ENCODE data around the gene PI4KB. TPM values are rescaled to one million over a fixed set of nuclear protein-coding genes. Genes with fewer than 3 reads are reported as not detected.
A peak's percentile ranks its signal among the peaks of the same experiment; 100 is the strongest.
"Not testable (repeated sequence)": the region's sequence is repeated elsewhere in the genome, so short reads cannot be mapped to it uniquely, and the experiment has no call there.

The PI4KB gene
- 40.7 and 52.2 TPM in 2 replicates for total RNA-seq (2014; rRNA removed; shearing (Covaris generic))

DNA sequence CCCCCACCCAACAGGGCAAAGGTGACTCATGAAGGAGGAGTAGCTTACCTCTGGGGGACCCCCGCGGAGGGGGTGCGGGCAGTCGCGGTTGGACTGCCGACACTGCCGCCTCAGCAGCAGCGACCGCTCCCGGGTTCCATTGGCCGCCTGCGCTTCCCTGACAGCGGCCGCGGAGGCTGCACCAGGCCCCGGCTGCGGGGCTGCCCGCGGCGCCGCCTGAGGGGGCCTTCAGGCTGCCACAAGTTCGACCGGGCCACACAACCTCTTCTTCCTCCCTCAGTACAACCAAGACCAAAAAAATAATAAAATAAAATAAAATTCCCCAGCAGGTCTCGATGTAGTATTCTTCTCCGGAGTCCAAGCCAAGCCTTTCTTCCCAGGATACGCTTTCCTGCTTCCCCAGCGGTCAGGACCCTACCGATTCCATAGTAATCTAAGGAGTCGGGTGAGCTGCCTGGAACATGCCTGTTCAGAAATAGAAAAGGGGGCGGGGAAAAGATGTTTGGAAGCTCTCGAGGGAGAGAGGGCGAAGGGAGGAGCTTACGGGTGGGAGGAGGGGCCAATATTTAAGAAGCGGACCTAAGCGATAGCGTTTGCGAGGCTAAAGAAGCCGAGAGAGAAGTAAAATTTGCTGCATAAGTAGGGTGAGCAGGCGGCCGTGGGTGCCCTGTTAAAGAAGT is at the start of gene PI4KB:
Gene PI4KB, minus strand, starts transcription at position 194 of the 680 bp plus-strand sequence. CDS start 10,935 bp downstream, outside the sequence.
- peak; percentile 98 for DNase-seq (ENCODE audit: low read depth)

DNA sequence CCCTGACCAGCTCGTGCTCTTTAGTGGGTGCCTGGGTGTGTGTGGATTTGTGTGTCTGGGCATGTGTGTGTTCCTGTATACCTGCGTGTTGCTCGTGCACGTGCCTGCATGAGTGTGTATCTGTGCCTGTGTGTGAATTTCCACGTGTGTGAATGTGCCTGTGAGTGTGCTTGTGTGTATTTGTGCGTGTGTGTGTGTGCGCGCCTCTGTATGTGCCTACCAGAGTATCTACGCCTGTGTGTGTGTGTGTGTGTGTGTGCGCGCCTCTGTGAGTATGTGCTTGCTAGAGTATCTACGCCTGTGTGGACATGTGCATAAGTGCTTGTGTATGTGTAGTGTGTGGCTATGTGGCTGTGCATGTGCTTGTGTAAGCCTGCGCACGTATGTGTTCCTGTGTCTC is 46.0 kb upstream of the PI4KB start:
- DNase-seq (ENCODE audit: low read depth), result no peak

DNA sequence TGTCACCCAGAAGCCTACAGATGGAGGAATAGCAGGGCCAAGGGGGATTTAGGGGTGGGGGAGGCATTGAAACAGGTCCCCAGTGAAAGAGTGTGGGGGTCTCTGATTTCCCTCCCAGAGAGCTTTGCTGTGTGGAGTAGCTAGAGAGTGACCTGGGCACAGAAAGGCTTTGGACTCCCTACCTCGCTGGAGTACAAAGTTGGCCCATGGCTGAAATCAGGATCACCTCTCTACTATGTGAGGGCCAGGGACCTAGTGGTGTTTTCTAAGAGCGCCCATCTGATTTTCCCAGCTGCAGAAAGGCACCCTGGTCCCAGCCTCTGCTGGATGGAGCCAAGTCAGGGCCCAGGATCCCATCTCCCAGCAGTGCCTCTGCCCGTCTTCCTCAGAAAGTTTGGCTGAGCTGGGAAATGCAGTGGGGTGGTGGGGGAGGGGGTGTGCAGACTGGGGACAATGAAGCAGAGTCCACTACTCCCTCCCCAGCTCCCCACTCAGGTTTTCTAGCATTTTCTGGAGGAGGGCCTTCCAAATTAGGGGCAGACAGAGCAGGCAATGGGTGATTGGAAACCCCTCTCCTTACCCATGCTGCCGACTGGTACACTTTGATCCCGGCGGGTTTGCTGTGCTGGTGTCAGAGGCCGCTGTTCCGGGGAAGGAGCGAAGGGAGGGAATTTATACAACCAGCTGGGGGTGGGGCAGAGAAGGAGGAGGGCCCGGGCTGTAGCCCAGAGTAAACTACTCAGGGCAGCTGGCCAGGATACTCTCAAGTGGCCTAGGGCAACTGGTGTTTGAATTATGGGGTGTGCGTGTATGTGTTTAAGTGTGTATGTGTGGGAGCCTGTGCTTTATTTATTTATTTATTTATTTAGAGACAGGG is 45.1 kb upstream of the PI4KB start, which contains the start of gene SELENBP1:
Gene SELENBP1, minus strand, starts transcription at position 648 of the 877 bp plus-strand sequence. Its CDS starts 64 bp downstream, at position 584.
- peak; percentile 62 for DNase-seq (ENCODE audit: low read depth)

DNA sequence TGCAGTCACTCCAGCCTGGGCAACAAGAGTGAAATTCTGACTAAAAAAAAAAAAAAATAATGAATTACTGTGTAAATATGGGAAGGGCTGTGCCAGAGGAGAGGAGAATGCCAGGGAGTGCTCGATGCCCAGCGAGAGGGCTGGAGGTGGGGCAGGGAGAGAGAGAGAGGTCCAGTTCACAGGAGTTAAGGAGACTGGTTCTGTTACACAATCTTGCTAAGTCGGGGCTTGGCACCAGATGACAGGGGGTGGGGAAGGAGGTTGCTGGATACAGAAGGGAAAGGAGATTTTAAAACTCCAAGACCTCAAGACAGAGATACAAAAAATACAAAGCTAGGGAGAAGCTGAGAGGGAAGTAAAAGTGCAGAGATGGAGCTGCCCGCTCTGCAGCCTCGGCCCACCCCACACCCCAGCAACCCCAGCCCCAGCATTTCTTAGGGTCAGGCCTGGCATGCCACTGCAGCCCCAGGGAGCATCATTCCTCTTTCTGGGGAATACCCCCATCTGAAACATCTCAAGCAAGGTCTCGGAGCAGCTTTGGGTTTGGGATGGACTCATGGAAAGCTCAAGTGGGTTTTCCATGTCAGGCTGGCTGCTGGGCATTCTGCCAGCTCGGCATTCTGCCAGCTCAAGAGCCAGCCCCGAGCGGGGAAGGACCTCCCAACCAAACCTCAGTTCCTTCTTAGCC is 44.3 kb upstream of the PI4KB start:
- DNase-seq (ENCODE audit: low read depth), result peak; percentile 19

DNA sequence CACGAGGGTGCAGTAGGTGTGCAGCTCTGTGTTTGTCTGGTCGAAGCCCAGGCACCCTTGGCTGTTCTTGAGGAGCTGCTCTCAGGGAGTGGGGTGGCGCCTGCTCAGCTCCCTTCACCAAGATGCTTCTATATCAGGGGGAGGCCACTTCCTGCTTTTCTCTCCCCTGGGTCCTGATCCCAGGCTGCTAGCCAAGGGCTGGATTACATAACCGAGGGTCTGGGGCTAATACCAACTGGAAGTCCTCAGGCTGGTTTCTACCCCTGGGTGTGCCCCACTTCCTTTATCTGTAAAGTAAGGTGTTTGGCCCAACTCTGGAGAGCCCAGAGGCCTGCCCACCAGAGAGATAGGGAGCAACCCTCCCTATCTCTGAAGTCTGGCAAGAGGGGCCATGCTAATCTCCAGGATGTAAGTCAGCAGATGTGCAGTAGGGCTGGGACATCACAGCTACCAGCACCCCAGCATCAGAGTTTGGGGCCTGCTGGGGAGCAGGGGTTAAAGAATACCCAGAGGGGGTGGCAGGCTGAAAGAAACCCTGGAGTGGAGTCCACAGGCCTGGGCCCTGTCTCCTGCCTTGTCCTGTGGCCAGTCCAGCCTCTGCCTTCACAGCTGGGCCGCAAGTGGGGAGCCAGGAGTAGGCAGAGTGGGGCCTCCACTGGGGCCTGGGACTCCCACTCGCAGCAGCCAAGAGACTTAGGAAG is 43.1 kb upstream of the PI4KB start:
- no peak for DNase-seq (ENCODE audit: low read depth)

DNA sequence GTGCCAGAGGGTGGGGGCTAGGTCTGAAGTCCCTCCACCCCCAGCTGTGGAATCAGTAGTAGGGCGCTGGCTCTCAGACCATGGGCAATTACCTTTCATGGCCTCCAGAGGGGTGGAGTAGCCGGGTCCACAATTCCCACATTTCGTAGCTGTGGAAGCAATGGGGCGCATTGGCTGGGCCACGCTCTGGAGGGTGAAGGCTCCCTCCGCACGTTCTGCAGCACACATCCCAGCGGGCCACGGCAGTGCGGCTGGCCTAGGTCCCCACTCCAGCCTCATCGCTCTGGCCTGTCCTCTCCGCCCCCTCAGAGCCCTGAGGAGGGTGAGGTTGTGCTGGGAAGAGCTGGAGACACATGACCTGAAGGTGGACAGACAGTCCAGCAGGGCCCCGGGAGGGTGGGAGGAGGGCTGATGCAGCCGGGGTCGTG is 42.4 kb upstream of the PI4KB start:
- no peak for DNase-seq (ENCODE audit: low read depth)

DNA sequence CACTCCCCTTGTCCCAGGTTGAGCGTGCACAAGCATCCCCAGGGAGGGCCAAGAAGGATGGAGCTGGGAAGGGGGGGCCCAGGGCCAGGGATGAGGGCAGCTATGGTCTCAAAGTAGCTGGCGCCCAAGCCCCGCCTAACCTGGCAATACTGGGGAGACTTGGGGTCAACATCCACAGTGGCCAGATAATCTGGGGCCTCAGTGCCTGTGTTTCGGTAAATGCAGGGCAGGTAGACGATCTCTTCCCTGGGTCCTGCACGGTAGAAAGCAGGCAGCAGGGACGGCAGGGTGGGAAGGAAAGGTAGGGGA is 42.0 kb upstream of the PI4KB start:
- DNase-seq (ENCODE audit: low read depth), result no peak

DNA sequence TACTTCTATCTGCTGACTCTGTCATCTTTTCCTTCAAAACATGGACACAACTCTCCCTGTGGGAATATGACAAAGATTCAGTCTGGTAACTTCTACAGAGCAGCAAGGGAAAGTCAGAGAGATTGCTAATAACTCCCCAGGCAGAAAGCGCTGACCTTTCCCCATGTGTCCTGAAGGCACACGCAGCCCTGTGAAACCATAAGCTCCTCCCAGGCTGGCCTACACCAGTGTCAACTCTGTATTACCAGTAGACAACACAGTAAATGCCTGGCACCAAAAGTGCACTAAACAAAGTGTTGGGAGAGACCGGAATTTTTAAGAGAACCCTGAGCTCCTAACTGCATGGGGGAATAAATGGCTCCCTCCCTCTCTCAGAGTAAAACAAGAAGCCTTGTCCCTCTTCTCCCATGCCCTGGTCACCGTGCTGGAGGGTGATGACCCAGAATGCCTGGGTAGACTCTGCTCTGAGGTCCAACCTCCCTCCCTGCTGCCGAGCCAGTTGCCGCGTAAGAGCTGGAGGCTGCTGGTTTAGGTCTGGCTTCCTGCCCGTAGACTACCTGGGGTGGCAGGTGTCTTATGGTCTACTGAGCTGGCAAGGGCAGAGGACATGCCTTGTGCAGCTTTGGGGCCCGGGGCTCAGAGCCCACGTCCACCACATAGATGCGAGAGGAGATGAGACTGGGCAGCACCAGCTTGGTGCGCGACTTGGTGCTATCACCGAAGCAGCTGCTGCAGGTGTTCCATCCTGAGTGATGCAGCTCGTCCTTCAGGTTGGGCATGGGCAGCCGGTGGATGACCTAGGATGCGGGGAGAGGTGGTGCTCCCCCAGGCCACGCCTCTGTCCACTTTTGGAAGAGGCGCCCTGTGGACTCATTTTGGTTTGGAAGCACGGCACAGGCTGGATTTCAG is 41.4 kb upstream of the PI4KB start:
- DNase-seq (ENCODE audit: low read depth), result no peak

DNA sequence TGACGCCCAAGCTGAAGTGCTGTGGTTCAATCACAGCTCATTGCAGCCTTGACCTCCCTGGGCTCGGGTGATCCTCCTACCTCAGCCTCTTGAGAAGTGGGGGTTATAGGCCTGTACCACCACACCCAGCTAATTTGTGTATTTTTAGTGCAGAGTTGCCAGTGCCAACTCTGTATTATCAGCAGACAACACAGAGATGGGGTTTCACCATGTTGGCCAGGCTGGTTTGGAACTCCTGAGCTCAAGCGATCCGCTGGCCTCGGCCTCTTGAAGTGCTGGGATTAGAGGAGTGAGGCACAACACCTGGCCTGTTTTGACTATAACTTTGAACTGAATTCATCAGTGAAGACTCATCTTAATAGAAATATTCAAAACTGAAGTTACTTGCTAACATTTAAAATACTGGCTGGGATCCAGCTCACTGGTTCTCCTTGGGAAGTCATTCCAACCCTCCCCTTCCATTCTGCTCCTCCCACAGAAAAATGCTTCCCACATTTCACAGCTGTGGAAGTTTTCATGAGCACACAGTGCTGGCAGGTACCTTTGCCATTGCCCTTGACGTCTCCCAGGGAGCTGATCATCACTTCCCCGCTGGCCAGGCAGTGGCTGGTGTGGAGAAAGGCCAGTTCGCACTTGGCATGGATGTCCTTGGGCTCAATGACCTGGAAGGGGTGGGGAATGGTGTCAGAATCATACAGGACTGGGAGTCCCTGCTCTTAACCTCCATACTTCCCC is 40.6 kb upstream of the PI4KB start:
- no peak for DNase-seq (ENCODE audit: low read depth)

DNA sequence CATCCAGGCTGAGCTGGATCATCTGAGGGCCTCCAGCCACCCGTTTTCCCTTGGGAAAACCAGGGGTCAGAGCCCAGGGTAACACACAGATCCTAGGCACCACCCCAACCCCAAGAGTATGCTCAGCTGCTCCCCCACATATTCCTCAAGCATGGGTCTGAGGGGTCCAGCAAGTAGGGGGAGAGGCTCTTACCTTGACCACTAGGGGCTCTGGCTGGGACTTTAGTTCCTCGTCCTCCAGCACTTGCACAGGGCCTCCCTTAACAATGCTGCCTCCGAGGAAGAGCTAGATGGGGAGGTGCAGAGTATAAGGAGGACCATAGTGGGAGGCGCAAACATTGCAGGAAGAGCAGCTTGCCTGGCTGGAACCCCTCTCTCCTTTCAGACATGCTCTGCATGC is 37.8 kb upstream of the PI4KB start:
- no peak for DNase-seq (ENCODE audit: low read depth)

DNA sequence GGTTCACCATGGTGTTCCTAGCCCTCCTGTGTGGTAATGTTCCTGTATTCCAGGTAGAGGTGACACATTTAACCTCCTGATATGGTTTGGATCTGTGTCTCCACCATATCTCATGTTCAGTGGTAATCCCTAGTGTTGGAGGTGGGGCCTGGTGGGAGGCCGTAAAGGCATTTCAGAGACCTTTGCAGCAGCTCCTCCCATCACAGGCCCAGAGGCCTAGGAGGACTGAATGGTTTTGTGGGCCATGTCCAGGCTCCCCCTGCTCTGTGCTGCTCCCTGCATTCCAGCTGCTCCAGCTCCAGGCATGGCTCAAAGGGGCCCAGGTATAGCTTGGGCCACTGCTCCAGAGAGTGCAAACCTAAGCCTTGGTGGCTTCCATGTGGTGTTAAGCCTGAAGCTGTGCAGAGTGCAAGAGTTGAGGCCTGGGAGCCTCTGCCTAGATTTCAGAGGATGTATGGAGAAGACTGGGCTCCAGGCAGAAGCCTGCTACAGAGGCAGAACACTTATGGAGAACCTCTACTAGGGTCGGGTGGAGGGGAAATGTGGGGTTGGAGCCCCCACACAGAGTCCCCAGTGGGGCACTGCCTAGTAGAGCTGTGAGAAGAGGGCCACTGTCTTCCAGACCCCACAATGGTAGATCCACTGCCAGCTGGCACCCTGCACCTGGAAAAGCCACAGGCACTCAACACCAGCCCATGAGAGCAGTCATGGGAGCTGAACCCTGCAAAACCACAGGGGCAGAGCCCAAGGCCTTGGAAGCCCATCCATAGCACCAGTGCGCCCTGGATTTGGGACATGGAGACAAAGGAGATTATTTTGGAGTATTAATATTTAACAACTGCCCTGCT is 35.3 kb upstream of the PI4KB start:
- no peak for DNase-seq (ENCODE audit: low read depth)

DNA sequence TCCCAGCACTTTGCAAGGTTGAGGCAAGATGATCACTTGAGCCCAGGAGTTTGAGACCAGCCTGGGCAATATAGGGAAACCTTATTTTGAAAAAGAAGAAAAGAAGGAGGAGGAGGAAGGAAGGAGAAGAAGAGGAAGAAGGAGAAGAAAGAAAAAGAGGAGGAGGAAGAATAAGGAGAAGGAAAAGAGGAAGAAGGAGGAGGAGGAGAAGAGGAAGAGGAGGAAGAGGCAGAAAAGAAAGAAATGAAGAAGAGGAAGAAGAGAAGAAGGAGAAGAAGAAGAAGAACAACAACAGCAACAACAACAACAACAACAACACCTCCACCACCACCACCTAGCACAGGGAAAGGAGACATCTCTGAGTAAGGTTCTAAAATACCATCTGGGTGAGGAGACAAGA is 34.7 kb upstream of the PI4KB start:
- no peak for DNase-seq (ENCODE audit: low read depth)

DNA sequence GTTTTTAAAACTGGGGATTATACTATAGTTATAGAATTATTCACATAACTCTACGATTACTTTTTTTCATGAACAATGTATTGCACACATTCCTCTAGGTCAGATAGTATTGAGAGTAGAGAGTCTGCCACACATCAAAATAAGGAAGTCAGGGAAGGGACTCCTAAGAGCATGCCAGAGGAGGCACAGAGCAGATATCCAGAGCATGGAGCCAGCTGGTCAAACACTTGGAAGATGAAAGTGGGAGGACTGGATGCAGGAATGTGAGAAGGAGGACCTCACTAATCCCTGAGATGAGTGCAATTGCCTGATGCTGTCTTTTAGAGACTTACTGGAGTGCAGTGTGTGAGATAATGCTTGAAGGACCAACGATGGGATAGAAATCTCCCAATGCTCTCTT is 29.5 kb upstream of the PI4KB start:
- DNase-seq (ENCODE audit: low read depth), result no peak

DNA sequence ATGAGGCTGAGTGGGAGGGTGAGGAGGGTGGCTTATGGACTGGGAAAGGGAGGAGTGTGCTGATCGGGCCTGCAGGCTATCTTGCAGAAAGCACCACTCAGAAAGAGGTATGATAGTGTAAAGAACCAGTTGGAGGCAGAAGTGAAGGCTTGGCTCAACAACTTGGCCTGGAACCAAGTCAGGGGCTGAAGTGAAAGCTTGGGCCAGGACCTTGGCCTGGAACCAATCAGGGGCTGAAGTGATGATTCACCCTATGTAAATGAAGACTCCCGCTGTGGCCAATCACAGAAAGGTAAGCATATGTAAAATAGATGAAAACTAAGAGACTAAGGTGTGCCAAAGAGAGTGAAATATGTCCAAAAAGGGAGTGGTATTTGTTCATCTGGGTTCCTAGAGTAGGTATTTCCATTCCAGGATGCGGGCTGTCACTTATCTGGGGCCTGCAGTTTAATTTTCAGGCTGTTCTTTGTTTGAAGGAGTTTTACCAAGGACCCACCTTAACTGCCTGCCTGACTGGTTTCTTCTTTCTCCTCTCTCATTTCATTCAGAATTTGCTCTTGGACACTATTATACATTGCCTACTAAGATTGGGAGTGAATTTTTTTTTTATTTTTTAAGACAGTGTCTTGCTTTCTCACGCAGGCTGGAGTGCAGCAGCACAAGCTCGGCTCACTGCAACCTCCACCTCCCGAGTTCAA is 25.0 kb upstream of the PI4KB start:
- DNase-seq (ENCODE audit: low read depth), result peak; percentile 45

DNA sequence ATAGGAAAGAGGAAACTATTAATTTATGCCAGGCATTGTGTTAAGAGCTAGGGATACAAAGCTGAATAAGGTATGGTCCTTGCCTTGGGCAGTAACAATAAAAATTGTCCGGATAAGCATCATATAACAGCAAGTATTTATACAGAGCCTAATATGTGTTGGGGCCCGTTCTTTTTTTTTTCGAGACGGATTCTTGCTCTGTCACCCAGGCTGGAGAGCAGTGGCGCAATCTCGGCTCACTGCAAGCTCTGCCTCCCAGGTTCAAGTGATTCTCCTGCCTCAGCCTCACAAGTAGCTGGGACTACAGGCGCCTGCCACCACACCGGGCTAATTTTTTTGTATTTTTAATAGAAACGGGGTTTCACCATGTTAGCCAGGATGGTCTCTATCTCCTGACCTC is 23.1 kb upstream of the PI4KB start:
- DNase-seq (ENCODE audit: low read depth), result not testable (repeated sequence)

DNA sequence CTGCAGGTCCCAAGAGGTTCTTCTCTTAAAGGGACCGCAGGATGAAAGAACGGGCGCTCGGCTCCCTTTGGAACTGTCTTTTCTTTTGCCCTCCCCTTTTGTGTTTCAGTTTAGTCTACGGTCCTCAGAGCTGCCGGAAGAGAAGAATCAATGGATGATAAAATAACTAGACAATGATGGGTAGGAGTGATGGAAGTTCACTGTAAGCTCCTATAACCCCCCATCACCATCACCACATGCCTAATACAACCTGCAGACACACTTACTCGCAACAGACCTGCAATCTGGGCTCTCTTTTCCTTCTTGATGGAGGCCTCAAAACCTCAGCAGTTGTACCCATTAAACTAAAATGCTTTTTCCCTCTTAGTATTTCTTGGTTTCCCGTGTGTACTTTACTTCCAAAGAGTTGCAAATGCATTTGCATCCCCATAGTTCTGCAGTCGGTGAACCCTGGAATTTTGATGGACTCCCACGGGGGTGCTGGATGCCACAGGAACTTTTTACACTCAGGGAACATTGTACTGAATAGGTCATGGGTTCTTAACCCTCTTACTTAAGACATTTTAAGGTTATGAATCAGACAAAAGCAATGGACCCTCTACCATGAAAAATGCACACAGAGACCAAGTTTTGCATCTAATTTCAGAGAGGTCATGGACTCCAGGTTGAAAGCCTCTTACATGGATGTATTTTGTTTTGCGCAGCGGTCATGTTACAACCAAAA is 20.5 kb upstream of the PI4KB start:
- DNase-seq (ENCODE audit: low read depth), result peak; percentile 14

DNA sequence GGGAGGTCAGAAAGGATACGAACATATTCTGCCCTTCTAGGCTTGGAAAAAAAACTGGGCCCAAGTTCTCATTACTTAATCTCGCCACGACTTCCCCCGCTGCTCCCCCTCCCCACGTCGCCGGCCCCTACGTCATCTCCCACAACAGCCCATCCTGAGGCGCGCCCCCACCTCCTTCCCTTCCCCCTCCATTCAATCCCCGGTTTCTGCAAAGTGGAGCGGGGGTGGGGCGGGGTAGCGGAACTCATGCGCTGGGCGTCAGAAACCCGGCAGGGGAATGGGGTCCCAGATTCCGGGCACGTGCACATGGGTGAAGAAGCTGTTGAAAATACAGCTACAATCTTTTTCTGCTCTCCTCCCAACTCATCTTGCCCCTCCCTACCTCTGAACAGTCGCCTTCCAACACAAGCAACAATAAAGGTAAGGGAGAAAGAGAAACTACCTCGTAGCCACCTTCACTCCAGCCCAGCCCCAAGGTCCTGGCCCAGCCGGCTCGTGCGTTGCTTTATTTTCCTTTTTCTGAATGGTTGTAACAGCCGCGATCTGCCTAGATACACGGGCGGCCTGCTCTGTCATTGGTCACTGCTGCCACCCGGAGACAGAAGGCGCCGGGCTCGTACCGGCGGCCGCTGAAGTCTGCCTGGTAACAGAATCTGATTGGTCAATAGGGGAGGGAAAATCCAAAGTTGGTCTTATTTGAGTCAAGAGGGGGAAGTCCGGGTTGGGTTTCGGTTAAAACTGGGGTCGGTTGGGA is 19.7 kb upstream of the PI4KB start, which contains the start of gene RFX5:
Gene RFX5, minus strand, starts transcription at position 484 of the 754 bp plus-strand sequence. CDS start 932 bp downstream, outside the sequence.
- DNase-seq (ENCODE audit: low read depth), result peak; percentile 98
